ACHN (cell line): ENCODE results near the gene CGGBP1.

Source experiments
- DNase-seq: peaks from one replicate; pipeline ENCODE4 v3.0.0-alpha.2; 2015
- in situ Hi-C: cut with HindIII; loops from 2 replicates; pipeline ENCODE4 v1.10.0; 2017; ENCODE audit warnings: low sequenced_read_pairs, low pct_ligation_motif_present, low pct_unique_long_range_greater_than_20kb

Gene CGGBP1

DNA sequence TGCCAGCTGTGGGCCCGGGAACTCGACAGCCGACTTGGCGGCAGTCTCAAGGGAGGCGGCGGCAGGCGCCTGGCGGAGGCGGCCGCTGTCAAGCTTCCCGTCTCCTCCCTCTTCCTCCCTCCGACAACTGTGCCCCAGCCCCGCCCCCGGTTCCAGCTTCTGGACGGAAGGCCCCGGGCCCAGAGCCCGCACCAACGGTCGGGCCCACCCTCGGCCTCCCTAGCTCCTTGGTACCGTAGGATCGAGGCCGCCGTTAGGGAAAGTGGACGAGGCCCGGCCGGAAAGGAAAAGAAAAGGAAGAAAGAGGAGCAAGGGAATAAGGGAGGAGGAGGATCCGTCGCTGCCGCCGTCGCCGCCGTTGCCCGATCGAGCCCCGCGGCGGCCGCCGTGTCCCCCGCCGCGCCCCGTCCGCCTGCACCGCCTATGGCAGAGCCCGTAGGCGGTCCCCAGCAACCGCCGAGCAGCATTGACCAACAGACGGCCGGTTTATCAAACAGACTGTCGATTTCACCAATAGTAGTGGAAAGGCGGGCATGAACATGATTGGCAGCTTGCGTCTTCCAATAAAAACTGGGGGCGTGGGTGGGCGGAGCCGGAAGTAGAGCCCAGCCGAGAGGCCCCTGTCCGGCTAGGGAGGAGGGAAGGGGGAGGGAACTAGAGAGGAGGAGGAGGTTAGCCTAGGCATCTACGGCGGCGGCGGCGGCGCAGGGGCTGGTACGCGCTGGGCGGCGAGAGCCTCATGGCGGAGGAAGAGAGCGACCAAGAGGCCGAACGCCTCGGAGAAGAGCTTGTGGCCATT lies at the start of gene CGGBP1, which contains the start of gene ZNF654:
Gene CGGBP1 (minus strand): TSS at position 425 of the 799 bp plus-strand sequence. CDS start 3,029 bp downstream, outside the sequence.
Gene ZNF654 (plus strand): TSS at position 675 of the 799 bp plus-strand sequence. CDS start 65 bp downstream, at position 740.
- in situ Hi-C loops: no loop called here
- DNase-seq: peak; percentile 97

DNA sequence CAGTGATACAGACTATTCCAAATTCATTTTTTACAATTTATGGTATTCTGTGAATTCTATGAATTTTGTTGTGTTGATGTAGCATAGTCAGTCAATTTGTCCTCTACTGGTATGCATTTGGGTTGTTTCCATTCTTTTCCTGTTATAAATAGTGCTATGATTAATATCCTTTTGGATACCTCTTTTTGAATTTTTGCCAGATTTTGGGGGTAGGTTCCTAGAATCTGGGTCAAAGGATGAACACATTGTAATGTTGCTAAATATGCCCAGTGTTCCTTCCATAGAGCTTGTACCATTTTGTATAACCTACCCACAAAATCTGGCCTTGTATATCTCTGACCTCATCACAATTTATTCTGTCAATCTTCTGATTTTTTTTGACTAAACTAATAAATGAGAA lies 46.5 kb upstream of the CGGBP1 start:
- in situ Hi-C loops: no loop called here
- no peak for DNase-seq

- in situ Hi-C loops: no loop called here
- no peak for DNase-seq
These were observed 42.3 kb upstream of the CGGBP1 start for GRCh38 chr3:88101142-88101541.

GRCh38 chr3:88093266-88093665 lies 34.5 kb upstream of the CGGBP1 start:
- in situ Hi-C loops: no loop called here

GRCh38 chr3:88092270-88092669 lies 33.5 kb upstream of the CGGBP1 start:
- DNase-seq: no peak
- in situ Hi-C loops: no loop called here

More at GRCh38 chr3:88093266-88093665, 34.5 kb upstream of the CGGBP1 start:
- DNase-seq: no peak

DNA sequence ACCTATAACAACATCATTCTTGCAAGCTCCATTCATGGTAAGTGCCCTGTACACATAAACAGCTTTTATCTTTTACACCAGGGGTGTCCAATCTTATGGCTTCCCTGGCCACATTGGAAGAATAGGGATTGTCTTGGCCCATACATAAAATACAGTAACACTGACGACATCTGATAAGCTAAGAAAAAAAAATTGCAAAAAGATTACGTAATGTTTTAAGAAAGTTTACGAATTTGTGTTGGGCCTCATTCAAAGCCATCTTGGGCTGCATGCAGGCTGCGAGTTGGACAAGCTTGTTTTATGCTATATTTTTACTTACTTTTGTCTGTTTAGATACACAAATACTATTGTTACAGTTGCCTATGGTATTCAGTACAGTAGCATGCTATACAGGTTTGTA lies 31.9 kb upstream of the CGGBP1 start:
- in situ Hi-C loops: no loop called here

DNA sequence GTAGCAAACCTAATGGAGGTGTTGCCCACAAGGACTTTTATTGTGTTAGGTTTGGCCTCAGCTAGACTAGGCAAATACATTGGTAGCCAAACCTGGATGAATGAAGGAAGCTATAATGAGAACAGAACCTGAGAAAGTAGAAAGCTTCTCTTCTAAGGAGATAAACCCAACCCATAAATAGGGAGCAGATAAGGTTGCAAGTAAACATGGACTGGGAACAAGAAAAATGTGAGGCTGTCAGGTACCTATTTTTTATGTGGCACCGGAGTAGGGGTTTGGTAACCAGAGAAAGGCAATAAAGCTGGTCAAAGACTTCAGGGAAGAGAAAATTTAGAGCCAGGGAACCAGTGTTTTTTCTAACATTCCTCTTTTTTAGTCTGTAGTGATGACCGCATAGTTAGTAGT lies 25.3 kb upstream of the CGGBP1 start:
- DNase-seq: no peak
- in situ Hi-C loops: no loop called here

More for the DNA sequence above, 31.9 kb upstream of the CGGBP1 start:
- no peak for DNase-seq

DNA sequence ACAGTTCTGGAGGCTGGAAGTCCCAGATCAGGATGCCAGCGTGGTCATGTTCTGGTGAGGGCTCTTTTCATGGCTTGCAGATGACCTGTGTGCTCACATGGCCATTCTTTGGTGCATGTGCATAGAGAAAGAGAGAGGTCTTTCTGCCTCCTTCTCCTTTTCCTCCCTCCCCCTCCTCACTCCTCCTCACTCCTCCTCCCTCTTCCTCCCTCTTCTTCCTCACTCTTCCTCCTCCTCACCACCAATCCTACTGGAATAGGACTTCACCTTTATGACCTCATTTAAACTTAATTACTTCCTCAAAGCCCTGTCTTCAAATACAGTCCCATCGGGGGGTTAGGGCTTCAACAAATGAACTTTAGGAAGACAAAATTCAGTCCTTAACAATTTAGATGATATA lies 24.0 kb upstream of the CGGBP1 start:
- in situ Hi-C loops: no loop called here
- no peak for DNase-seq

DNA sequence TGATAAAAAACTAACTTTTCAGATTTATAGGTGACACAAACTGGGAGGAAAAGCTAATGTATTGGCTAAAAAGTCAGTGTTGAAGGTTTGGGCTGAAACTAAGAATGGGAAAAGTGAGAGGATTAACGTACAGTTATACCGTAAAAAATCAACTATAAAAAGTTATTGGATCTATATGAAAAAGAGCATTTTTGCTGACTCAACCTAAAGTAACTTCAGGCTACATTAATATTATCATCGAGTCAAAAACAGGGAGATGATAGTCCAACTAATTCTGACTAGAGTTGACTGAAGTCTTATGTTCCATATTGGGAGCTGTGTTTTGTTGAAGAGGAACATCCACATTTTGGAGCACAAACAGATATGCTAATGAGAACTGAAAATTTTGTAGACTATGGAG lies 20.1 kb upstream of the CGGBP1 start:
- in situ Hi-C loops: no loop called here
- DNase-seq: no peak

DNA sequence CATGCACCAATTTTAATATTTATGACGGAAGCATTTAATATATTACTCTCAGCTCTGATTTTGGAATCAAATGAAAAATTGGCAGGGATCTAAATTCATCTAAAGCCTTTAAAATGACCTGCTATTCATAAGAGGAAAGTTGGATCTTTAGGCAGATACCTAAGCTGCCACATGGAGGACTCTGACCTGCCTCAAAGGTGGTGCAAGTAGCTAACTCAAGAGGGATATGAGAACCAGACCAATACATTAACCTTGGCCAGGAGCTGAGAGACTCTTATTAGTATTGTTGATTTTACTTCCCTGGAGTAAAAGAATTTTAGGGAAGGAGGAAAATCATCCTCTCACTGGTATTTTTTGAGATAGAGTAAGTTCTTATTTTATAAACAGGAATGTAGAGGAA lies 17.9 kb upstream of the CGGBP1 start:
- no peak for DNase-seq
- in situ Hi-C loops: no loop called here

DNA sequence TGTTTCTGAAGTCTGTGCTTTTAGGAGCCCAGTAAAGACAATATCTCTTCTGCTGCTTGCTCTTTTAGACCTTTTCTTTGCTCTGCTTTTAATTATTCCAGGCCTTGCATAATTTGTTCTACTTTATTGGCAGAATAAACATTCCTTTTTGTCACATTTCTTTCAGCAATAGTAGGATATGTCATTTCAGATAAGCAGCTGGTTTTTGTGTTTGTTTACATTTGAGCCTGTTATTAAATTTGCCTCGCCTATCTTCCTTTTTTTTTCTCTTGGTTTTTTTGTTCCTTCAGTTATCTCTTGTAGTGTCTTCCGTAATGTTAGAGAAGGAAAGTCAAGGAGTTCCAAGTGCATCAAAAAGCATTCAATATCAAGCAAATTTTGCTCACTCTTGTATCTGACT lies 16.7 kb upstream of the CGGBP1 start:
- in situ Hi-C loops: no loop called here
- DNase-seq: no peak

DNA sequence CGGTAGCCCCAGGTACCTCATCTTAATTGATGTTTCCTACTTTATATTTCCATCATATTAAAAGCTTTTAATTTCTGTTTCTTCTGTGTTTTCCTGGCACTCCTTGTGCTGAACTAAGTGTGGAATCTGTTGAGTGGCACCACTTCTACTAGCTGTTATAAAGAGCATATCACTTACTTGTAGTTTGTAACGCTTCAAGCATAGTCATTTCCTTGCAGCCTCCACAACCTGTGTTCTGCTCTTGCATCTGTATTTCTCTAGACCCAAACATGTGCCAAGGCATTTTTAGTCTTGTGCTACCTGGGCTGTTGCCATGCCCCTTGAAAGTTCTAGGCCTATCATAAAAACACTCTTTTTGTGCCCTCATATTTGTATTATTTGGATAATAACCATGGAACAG lies 16.3 kb upstream of the CGGBP1 start:
- no peak for DNase-seq
- in situ Hi-C loops: no loop called here

DNA sequence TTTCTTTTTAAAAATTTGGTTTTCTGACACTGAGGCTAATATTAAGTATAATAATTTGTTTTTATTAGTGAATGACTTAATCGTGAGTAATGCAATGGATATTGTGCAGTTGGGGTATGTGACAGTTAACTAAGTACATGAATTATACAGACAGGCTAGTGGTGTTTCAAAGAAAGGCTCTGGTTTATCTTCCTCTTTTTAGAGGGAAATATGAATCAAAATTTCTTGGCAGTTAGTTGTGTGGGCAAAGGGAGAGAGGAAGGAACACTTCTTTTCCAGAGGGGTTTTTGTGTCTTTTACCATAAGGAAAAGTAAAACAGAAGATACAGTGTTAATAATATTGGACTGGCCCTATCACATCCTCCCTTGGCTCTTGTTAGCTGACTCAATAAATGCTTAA lies 2.9 kb upstream of the CGGBP1 start:
- DNase-seq: no peak
- in situ Hi-C loops: no loop called here

- peak; percentile 11 for DNase-seq
- in situ Hi-C loops: no loop called here
These were observed 770 bp upstream of the CGGBP1 start for GRCh38 chr3:88059380-88060170.

DNA sequence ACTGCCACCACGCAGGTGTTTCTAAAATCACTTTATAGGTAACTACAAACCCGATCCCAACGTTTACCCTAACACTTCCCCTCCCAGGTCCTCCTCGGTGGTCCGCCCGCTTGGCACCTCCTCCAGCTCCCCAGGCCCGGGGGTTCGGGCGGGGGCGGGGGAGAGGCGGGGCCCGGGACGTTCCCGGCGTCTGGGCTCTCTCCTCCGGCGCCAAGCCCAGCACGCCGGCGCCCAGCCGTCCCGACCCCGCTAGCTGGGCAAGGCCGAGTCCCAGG lies 562 bp downstream of the CGGBP1 start:
- no peak for DNase-seq
- in situ Hi-C loops: no loop called here

DNA sequence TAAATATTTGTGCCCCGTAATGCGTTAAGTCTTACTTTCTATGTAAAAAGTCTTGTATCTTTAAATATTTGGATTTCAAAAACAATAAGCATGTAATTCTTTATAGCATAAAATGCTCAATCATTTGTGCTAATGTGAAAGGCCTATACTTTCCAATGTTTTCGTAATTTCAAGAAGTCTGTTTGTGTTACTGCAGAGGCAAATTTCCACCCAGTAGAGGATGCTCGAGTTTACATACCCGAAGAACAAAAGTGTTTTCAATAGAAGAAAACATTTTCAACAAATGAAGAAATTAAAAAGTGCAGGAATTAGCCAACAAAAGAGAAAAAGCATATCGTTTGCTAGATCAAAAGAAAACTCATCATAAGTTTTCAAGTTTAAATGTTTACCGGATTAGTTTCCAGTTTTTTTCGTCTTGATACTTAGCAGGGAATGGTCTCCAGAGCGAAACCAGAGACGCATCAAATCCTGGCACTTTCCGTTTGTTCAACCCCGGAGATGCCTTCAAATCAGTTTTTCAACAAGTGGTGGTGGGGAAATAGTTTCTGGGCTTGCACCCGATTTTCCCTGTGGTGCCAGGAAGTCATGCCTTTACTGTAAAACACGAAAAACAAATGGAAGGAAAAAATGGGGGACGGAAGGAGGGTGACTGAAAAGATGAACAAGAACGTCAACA lies 1.0 kb downstream of the CGGBP1 start:
- DNase-seq: peak; percentile 6
- in situ Hi-C loops: no loop called here

DNA sequence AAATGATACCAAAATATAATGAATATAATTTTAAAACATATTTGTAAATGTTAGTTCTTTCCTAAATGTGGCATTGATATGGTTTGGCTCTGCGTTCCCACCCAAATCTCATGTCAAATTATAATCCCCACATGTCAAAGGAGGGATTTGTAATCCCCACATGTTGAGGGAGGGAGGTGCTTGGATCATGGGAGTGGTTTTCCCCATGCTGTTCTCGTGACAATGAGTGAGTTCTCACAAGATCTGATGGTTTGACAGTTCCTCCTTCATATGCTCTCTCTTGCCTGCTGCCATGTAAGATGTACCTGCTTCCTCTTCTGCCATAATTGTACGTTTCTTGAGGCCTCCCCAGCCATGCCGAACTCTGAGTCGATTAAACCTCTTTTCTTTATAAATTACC lies 12.0 kb downstream of the CGGBP1 start:
- no peak for DNase-seq
- in situ Hi-C loops: no loop called here

DNA sequence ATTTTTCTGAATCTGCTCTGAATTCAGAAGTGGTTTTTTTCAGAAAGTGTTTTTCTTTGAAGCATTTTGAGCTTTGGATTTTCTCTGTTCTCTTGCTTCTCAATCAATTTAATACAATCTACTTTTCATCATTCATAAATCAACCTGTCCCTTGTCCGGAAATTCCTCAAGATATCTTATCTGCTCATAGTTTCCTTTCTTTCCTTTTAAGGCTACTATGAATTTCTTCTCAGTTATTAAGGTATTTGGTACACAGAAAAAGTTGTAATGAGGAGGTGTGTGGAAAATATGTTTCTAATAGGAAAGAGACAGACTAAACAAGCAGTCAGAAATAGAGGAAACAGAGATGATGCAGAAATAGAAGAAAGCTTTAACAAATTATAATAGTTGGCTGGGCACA lies 14.4 kb downstream of the CGGBP1 start:
- DNase-seq: no peak
- in situ Hi-C loops: no loop called here

GRCh38 chr3:88041005-88041404 lies 17.8 kb downstream of the CGGBP1 start:
- in situ Hi-C loops: no loop called here
- no peak for DNase-seq
